A673 (cell line): Measurements from ENCODE around the gene COQ5. TPM values are rescaled to one million over a fixed set of nuclear protein-coding genes. Genes with fewer than 3 reads are reported as not detected.

Experiments used
- BruUV-seq: library from RNA; stranded (reverse); fragments of 400-500 nt; replicated peaks from 2 replicates; lab custom pipeline; 2021; lab: Mats Ljungman, UMichigan
- CTCF ChIA-PET: fragments of 300-600 bp; sonication (Branson Sonifier 250); formaldehyde crosslinking; loops from one replicate; lab custom pipeline; 2022; ENCODE audit warnings: antibody characterized with exemption; lab: Charles Lee
- POLR2A ChIA-PET: fragments of 300-600 bp; sonication (Branson Sonifier 250); formaldehyde crosslinking; loops from one replicate; lab custom pipeline; 2022; ENCODE audit warnings: antibody characterized with exemption; ENCODE audit not compliant: low non-redundant PET; lab: Charles Lee
- DNase-seq: peaks from one replicate; pipeline ENCODE4 v3.0.0-alpha.2; 2015; ENCODE audit warnings: low spot score
- H3K27ac ChIP-seq: fragments of 200-600 bp; sonication (generic); 2 replicates; pipeline ENCODE4 v1.5.1; 2016; ENCODE audit warnings: mixed run types, low read depth, mild to moderate bottlenecking, mixed read lengths, antibody characterized with exemption, low read length; ENCODE audit not compliant: poor library complexity, severe bottlenecking
- H3K27me3 ChIP-seq: fragments of 200-600 bp; sonication (generic); replicated peaks from 2 replicates; pipeline ENCODE4 v1.6.1; 2017; ENCODE audit warnings: mixed run types, low read depth, mild to moderate bottlenecking, mixed read lengths, antibody characterized with exemption, low read length; ENCODE audit not compliant: insufficient read depth, poor library complexity
- H3K36me3 ChIP-seq: fragments of 200-600 bp; sonication (generic); 2 replicates; pipeline ENCODE4 v1.6.1; 2016; ENCODE audit warnings: mixed run types, mild to moderate bottlenecking, mixed read lengths, antibody characterized with exemption, low read length; ENCODE audit not compliant: insufficient read depth, poor library complexity, severe bottlenecking
- H3K4me1 ChIP-seq: fragments of 200-600 bp; sonication (generic); 2 replicates; pipeline ENCODE4 v1.6.1; 2017; ENCODE audit warnings: mixed run types, mild to moderate bottlenecking, mixed read lengths, antibody characterized with exemption, low read length; ENCODE audit not compliant: insufficient read depth, poor library complexity, severe bottlenecking
- H3K4me3 ChIP-seq: fragments of 200-600 bp; sonication (generic); 2 replicates; pipeline ENCODE4 v1.5.1; 2016; ENCODE audit warnings: low read depth, mixed run types, mild to moderate bottlenecking, mixed read lengths, low read length; ENCODE audit not compliant: poor library complexity, severe bottlenecking
- H3K9me3 ChIP-seq: fragments of 200-600 bp; sonication (generic); 2 replicates; pipeline ENCODE4 v1.6.1; 2016; ENCODE audit warnings: mixed run types, low read depth, mild to moderate bottlenecking, mixed read lengths, antibody characterized with exemption, low read length; ENCODE audit not compliant: poor library complexity, severe bottlenecking
- CTCF ChIP-seq: fragments of 300-800, 200-600 bp; sonication (generic); conservative IDR thresholded peaks from 2 replicates; pipeline ENCODE4 v1.5.1; 2017; ENCODE audit warnings: low read depth, mild to moderate bottlenecking, antibody characterized with exemption, low read length, moderate library complexity, mixed read lengths
- EZH2 ChIP-seq: fragments of 200-600 bp; sonication (generic); IDR thresholded peaks from 2 replicates; pipeline ENCODE4 v1.6.1; 2017; ENCODE audit warnings: borderline replicate concordance, low read depth, mild to moderate bottlenecking, mixed read lengths, antibody characterized with exemption, low read length; ENCODE audit not compliant: poor library complexity, severe bottlenecking
- intact Hi-C: fragments of 100-400 bp; cut with micrococcal nuclease; formaldehyde crosslinking; loops from one replicate; pipeline ENCODE4 v1.10.0; 2022; ENCODE audit not compliant: unreplicated experiment
- total RNA-seq: library from RNA; stranded (reverse); gene quantifications from 2 replicates; pipeline ENCODE4 v1.2.3, GENCODE V29; 2021

Gene COQ5
- total RNA-seq, 1 experiment from 2014 or later, result 36.5 TPM

DNA sequence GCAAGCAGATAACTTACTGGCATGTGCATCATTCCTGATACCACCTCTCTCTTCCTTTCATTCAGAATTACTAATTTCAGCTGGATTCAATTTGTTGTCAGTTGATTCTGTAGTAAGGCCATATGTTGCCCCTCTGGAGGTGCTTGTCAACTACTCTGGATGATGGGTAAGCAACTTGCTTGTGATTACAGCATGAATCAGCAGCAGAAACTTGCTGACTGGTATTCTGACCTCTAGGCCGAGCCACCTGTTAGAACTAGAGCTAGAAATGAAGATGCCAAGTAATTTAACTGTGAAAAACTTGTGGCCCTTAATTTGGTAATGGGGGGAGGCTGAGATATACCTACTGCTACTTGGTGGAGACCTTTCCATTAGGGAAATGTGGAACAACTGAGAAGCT, 10.3 kb upstream of the COQ5 start:
- intact Hi-C loops, result no loop called here
- TF ChIP-seq CTCF (no peak), EZH2 (no peak)
- H3K27me3 ChIP-seq, result no peaks in the 10 kb centered on the region
- peak overlapping the region; percentile 86 for H3K27ac ChIP-seq
- ChIA-PET CTCF (no interaction called here), POLR2A (no interaction called here)
- H3K36me3 ChIP-seq, result peaks cover 21% of the 10 kb centered on the region
- DNase-seq, result no peak
- no TSS peak for BruUV-seq
- H3K4me1 ChIP-seq, result peaks cover 44% of the 10 kb centered on the region
- H3K9me3 ChIP-seq, result no peaks in the 10 kb centered on the region
- H3K4me3 ChIP-seq, result peak overlapping the region; percentile 93

DNA sequence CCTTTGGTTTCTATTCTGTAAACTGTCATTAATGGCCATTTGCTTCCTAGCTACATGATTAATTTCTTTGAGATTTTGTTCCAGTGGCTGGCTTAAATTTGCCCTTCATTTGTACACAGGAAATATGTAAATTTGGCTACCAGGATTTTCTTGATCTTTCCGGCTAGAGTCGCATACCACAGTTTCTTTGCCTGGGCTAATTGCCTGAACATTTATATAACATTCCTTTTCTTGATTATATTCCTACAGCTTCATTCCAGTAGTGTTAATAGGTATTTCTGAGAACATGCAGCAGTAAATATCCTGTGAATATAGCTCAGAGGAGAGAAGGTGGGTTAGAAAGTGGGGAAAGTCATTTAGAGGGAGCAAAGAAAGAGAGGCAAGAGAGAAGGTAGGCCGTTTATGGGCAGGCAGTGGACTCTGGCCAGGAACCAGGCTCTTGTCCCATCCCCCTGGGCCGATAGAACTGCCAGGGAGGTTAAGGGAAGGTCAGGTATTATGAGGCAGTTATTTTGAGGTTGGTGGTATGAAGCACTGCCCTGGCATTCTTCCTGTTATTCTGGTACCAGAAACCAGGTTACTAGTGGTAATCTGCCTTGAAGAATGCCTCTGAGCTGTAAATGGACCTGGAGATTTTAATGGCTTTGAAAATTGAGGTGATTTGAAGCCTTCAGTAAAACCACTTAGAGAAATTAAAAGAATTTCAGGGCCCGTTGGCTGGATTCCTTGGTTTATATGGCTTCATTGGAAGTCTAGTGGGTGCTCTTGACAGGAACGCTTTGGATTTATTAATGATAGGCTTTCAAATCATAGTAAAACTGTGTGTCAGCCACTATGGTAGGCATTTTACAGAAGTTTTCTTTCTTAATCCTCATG, 9.6 kb upstream of the COQ5 start:
- ChIA-PET POLR2A (no interaction called here), CTCF (no interaction called here)
- peak; percentile 61 for DNase-seq
- Histone ChIP-seq H3K4me3 (peak overlapping the region; percentile 93), H3K9me3 (no peaks in the 10 kb centered on the region), H3K36me3 (peaks cover 21% of the 10 kb centered on the region), H3K27ac (peak overlapping the region; percentile 86), H3K4me1 (peaks cover 44% of the 10 kb centered on the region), H3K27me3 (no peaks in the 10 kb centered on the region)
- no TSS peak for BruUV-seq
- intact Hi-C loops, result no loop called here
- TF ChIP-seq EZH2 (no peak), CTCF (no peak)

DNA sequence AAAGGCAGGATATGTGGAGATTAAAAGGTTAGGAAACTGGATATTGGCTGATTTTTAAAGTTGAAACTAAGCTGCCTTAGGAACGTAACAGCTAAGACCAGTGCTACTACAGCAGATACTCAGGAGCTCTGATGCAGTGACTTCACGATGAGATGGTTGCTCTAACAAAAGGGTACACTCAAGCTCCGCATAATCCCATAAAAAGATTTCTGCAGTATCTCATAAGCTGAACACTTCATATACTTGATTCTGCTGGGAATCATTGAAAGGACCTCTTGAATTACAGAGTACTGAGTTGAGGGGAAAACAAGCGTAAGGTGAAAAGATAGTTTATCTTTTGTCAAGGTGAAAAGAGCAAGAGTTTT, 8.9 kb upstream of the COQ5 start:
- peak overlapping the region; percentile 93 for H3K4me3 ChIP-seq
- DNase-seq, result peak; percentile 46
- ChIA-PET CTCF (no interaction called here), POLR2A (no interaction called here)
- H3K27ac ChIP-seq, result peak overlapping the region; percentile 86
- peaks cover 16% of the 10 kb centered on the region for H3K36me3 ChIP-seq
- no peaks in the 10 kb centered on the region for H3K9me3 ChIP-seq
- H3K4me1 ChIP-seq, result peaks cover 44% of the 10 kb centered on the region
- H3K27me3 ChIP-seq, result no peaks in the 10 kb centered on the region
- TF ChIP-seq EZH2 (no peak), CTCF (no peak)
- intact Hi-C loops, result no loop called here
- BruUV-seq, result no TSS peak
